ENCODE results near the gene SSR1. TPM values are rescaled to one million over a fixed set of nuclear protein-coding genes. Genes with fewer than 3 reads are reported as not detected.

Gene SSR1
- total RNA-seq, 6 experiments from 2014 or later, result 60.8 to 110 (median 90.5) TPM

GRCh38 chr6:7273709-7274108, 39.3 kb downstream of the SSR1 start:
- intact Hi-C loops (cut with DNase I), result no loop called here
- H3K36me3 ChIP-seq, result no peaks in the 10 kb centered on the region

DNA sequence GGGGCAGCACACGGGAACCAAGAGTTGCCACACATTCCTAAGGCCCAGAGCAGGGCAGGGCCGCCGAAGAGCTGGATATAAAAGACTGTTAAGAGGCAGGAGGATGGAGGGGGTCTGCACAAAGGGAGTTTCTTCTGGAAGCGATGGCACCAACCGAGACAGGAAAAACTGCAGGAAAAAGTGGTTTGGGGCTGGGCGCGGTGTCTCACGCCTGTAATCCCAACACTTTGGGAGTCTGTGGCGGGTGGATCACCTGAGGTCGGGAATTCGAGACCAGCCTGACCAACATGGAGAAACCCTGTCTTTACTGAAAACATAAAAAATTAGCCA, 41.8 kb downstream of the SSR1 start:
- H3K36me3 ChIP-seq, result no peaks in the 10 kb centered on the region
- WGBS (ENCODE audit: insufficient coverage, low coverage, low lambda C conversion rate, missing lambda C conversion rate), result 79% methylated on average over 11 of the region's 11 CpGs
- peak overlapping the region in 2 of 3 donors; percentile 16 to 57 for H3K27ac ChIP-seq
- H3K9me3 ChIP-seq, result no peaks in the 10 kb centered on the region
- no peaks in the 10 kb centered on the region for H3K27me3 ChIP-seq
- DNase-seq, result no peak
- H3K4me3 ChIP-seq, result no peak overlapping the region
- ATAC-seq, result no peak
- intact Hi-C loops (cut with DNase I), result no loop called here
- peaks cover 0 to 14% (median 5%) of the 10 kb centered on the region in 4 donors for H3K4me1 ChIP-seq
- TF ChIP-seq POLR2A (IDR thresholded peaks at IDR 0.05), result no peak
- TF ChIP-seq, protein P1, sequence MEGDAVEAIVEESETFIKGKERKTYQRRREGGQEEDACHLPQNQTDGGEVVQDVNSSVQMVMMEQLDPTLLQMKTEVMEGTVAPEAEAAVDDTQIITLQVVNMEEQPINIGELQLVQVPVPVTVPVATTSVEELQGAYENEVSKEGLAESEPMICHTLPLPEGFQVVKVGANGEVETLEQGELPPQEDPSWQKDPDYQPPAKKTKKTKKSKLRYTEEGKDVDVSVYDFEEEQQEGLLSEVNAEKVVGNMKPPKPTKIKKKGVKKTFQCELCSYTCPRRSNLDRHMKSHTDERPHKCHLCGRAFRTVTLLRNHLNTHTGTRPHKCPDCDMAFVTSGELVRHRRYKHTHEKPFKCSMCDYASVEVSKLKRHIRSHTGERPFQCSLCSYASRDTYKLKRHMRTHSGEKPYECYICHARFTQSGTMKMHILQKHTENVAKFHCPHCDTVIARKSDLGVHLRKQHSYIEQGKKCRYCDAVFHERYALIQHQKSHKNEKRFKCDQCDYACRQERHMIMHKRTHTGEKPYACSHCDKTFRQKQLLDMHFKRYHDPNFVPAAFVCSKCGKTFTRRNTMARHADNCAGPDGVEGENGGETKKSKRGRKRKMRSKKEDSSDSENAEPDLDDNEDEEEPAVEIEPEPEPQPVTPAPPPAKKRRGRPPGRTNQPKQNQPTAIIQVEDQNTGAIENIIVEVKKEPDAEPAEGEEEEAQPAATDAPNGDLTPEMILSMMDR (IDR thresholded peaks at IDR 0.05), result no peak

More at GRCh38 chr6:7273709-7274108, 39.3 kb downstream of the SSR1 start:
- Histone ChIP-seq H3K9me3 (no peaks in the 10 kb centered on the region), H3K4me3 (no peak overlapping the region), H3K27me3 (no peaks in the 10 kb centered on the region), H3K27ac (no peak overlapping the region), H3K4me1 (peaks cover 0 to 14% (median 5%) of the 10 kb centered on the region in 4 donors)
- ATAC-seq (no peak), DNase-seq (peak in 1 of 3 donors; percentile 40)
- 43% methylated on average over 1 of the region's 10 CpGs for WGBS (ENCODE audit: insufficient coverage, low coverage, low lambda C conversion rate, missing lambda C conversion rate)
- TF ChIP-seq POLR2A (IDR thresholded peaks at IDR 0.05), result no peak
- TF ChIP-seq, protein P1 (IDR thresholded peaks at IDR 0.05), result no peak

GRCh38 chr6:7270320-7271204, 42.4 kb downstream of the SSR1 start:
- Histone ChIP-seq H3K27ac (peak overlapping the region; percentile 51 to 80 (median 57)), H3K9me3 (no peaks in the 10 kb centered on the region), H3K27me3 (no peaks in the 10 kb centered on the region), H3K4me3 (no peak overlapping the region), H3K36me3 (no peaks in the 10 kb centered on the region), H3K4me1 (peaks cover 0 to 14% (median 5%) of the 10 kb centered on the region in 4 donors)
- DNase-seq, result peak; percentile 83 to 97 (median 96)
- intact Hi-C loops (cut with DNase I), result no loop called here
- TF ChIP-seq POLR2A (IDR thresholded peaks at IDR 0.05), result peak; percentile 47
- TF ChIP-seq, protein P1 (IDR thresholded peaks at IDR 0.05), result no peak
- peak; percentile 89 to 96 (median 94) for ATAC-seq
- 38% methylated on average over 15 of the region's 16 CpGs for WGBS (ENCODE audit: insufficient coverage, low coverage, low lambda C conversion rate, missing lambda C conversion rate)

- intact Hi-C loops (cut with DNase I), result no loop called here
- peak overlapping the region in 2 of 3 donors; percentile 57 to 80 for H3K27ac ChIP-seq
- no peak overlapping the region for H3K4me3 ChIP-seq
- H3K9me3 ChIP-seq, result no peaks in the 10 kb centered on the region
- WGBS (ENCODE audit: insufficient coverage, low coverage, low lambda C conversion rate, missing lambda C conversion rate), result 87% methylated on average over 4 of the region's 5 CpGs
- H3K36me3 ChIP-seq, result no peaks in the 10 kb centered on the region
- TF ChIP-seq POLR2A (IDR thresholded peaks at IDR 0.05), result no peak
- TF ChIP-seq, protein P1 (IDR thresholded peaks at IDR 0.05), result no peak
- H3K27me3 ChIP-seq, result no peaks in the 10 kb centered on the region
- DNase-seq, result peak in 1 of 3 donors; percentile 21
- ATAC-seq, result no peak
- peaks cover 0 to 20% (median 5%) of the 10 kb centered on the region in 4 donors for H3K4me1 ChIP-seq
These were observed 43.2 kb downstream of the SSR1 start for GRCh38 chr6:7269816-7270215.

Measured in right lobe of liver (tissue), 6 donors.